ENCODE measurements around the gene KRT1.

- TF ChIP-seq EZH2 (IDR thresholded peaks at IDR 0.05): no peak
- no peak for TF ChIP-seq POLR2AphosphoS5 (IDR thresholded peaks at IDR 0.05; ENCODE audit: borderline replicate concordance, low read depth, low read length)
Observed at GRCh38 chr12:52724384-52724783, 44.2 kb upstream of the KRT1 start.

Measured in SK-N-MC (cell line).